Endothelial cell (in vitro differentiated cells): ENCODE measurements around the gene PTPRN2. TPM values are rescaled to one million over a fixed set of nuclear protein-coding genes. Genes with fewer than 3 reads are reported as not detected.
"Not testable (repeated sequence)": the region's sequence is repeated elsewhere in the genome, so short reads cannot be mapped to it uniquely, and the experiment has no call there.

Experiments used
- DNase-seq: peaks from one replicate; pipeline ENCODE4 v3.0.0; 2021; ENCODE audit warnings: low spot score
- H3K27ac Mint-ChIP-seq: one replicate; pipeline ENCODE4 v1.8.0; 2021; ENCODE audit warnings: mixed read lengths, inconsistent platforms; ENCODE audit not compliant: unreplicated experiment
- H3K27me3 Mint-ChIP-seq: one replicate; pipeline ENCODE4 v1.8.0; 2021; ENCODE audit warnings: mild to moderate bottlenecking, moderate library complexity, mixed read lengths, inconsistent platforms; ENCODE audit not compliant: unreplicated experiment
- H3K36me3 Mint-ChIP-seq: one replicate; pipeline ENCODE4 v1.8.0; 2021; ENCODE audit warnings: mild to moderate bottlenecking, low read depth, mixed read lengths, inconsistent platforms; ENCODE audit not compliant: unreplicated experiment
- H3K4me1 Mint-ChIP-seq: one replicate; pipeline ENCODE4 v1.8.0; 2021; ENCODE audit warnings: mild to moderate bottlenecking, mixed read lengths, inconsistent platforms; ENCODE audit not compliant: unreplicated experiment
- H3K4me3 Mint-ChIP-seq: one replicate; pipeline ENCODE4 v1.8.0; 2021; ENCODE audit warnings: mild to moderate bottlenecking, mixed read lengths, inconsistent platforms; ENCODE audit not compliant: unreplicated experiment
- H3K9me3 Mint-ChIP-seq: one replicate; pipeline ENCODE4 v1.8.0; 2021; ENCODE audit warnings: mixed read lengths, inconsistent platforms; ENCODE audit not compliant: unreplicated experiment
- CTCF ChIP-seq: fragments of 200-600 bp; sonication (generic); IDR thresholded peaks from one replicate; pipeline ENCODE4 v1.5.0; 2021; ENCODE audit warnings: antibody characterized with exemption; ENCODE audit not compliant: unreplicated experiment
- total RNA-seq: library from RNA; stranded (reverse); fragmentation: NEBNext Ultra II Directional; extraction: Animal tissue kit (Norgen Biotek cat#: 25700); gene quantifications from one replicate; pipeline ENCODE4 v1.2.1, GENCODE V29; 2021; ENCODE audit not compliant: unreplicated experiment

Gene PTPRN2
- total RNA-seq, 1 donor from 2014 or later, result 0.18 TPM

- TF ChIP-seq CTCF, result no peak
- H3K4me3 Mint-ChIP-seq, result no peak overlapping the region
- H3K27me3 Mint-ChIP-seq, result peaks cover 18% of the 10 kb centered on the region
- no peak overlapping the region for H3K27ac Mint-ChIP-seq
- peaks cover 22% of the 10 kb centered on the region for H3K36me3 Mint-ChIP-seq
- H3K4me1 Mint-ChIP-seq, result no peaks in the 10 kb centered on the region
- no peak for DNase-seq
- H3K9me3 Mint-ChIP-seq, result peaks cover 59% of the 10 kb centered on the region
Measured at GRCh38 chr7:158351051-158351450, 236.6 kb downstream of the PTPRN2 start.

GRCh38 chr7:158350166-158350900 is 237.3 kb downstream of the PTPRN2 start:
- H3K27me3 Mint-ChIP-seq, result peaks cover 18% of the 10 kb centered on the region
- no peak overlapping the region for H3K27ac Mint-ChIP-seq
- H3K4me1 Mint-ChIP-seq, result no peaks in the 10 kb centered on the region
- no peak for TF ChIP-seq CTCF
- H3K4me3 Mint-ChIP-seq, result no peak overlapping the region
- H3K36me3 Mint-ChIP-seq, result peaks cover 22% of the 10 kb centered on the region
- peaks cover 59% of the 10 kb centered on the region for H3K9me3 Mint-ChIP-seq
- no peak for DNase-seq

DNA sequence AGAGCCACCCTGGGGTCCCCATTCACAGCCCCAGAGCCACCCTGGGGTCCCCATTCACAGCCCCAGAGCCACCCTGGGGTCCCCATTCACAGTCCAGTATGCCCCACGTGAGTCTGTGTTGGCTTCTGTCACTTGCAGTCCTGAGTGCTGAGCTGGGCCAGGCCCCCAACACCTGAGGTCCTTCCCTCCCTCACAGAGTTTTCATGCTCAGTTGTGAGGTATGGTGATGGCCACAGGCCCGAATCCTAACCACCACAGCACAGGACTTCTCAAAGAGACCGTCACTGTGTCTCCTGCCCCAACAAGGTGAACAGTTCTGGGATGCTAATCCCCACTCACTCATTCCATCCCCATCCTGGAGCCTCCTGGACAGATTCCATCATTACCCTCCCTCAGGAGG is 239.2 kb downstream of the PTPRN2 start:
- Mint-ChIP-seq H3K4me3 (no peak overlapping the region), H3K4me1 (no peaks in the 10 kb centered on the region), H3K9me3 (peaks cover 54% of the 10 kb centered on the region), H3K27ac (no peak overlapping the region), H3K36me3 (peaks cover 24% of the 10 kb centered on the region), H3K27me3 (peaks cover 16% of the 10 kb centered on the region)
- no peak for DNase-seq
- no peak for TF ChIP-seq CTCF

DNA sequence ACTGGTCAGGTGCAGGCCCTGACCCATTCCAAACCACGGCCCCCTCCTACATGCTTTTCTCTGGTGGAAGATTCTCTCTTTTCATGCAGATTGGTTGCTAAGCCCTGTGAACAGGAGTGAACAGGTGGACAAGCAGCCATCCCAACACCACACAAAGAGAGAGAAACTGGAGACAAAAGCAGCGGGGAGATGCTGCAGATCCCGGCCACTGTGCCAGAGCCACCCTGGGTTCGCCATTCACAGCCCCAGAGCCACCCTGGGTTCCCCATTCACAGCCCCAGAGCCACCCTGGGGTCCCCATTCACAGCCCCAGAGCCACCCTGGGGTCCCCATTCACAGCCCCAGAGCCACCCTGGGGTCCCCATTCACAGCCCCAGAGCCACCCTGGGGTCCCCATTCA is 239.6 kb downstream of the PTPRN2 start:
- not testable (repeated sequence) for DNase-seq, H3K4me3 Mint-ChIP-seq, H3K27ac Mint-ChIP-seq, H3K4me1 Mint-ChIP-seq
- Mint-ChIP-seq H3K27me3 (peaks cover 16% of the 10 kb centered on the region), H3K36me3 (peaks cover 23% of the 10 kb centered on the region), H3K9me3 (peaks cover 53% of the 10 kb centered on the region)

- no peak overlapping the region for H3K4me3 Mint-ChIP-seq
- DNase-seq, result no peak
- TF ChIP-seq CTCF, result no peak
Measured at GRCh38 chr7:158345731-158346130, 241.9 kb downstream of the PTPRN2 start.

More at GRCh38 chr7:158345731-158346130, 241.9 kb downstream of the PTPRN2 start:
- no peak overlapping the region for H3K27ac Mint-ChIP-seq
- peaks cover 61% of the 10 kb centered on the region for H3K9me3 Mint-ChIP-seq
- peaks cover 14% of the 10 kb centered on the region for H3K27me3 Mint-ChIP-seq
- H3K4me1 Mint-ChIP-seq, result no peaks in the 10 kb centered on the region
- peaks cover 35% of the 10 kb centered on the region for H3K36me3 Mint-ChIP-seq
